ENCODE data around the gene TIGD7.

TIGD7 gene

GRCh38 chr16:3256146-3256865 is 48.9 kb downstream of the TIGD7 start, which contains the start of gene MEFV:
TSS of gene MEFV (minus strand) at chr16:3256633. CDS start at chr16:3256587, 46 bp downstream.
- no peak for FAIRE-seq
- TF ChIP-seq POLR2A (IDR thresholded peaks at IDR 0.05; ENCODE audit: low read depth, low read length) (no peak), TAF1 (IDR thresholded peaks at IDR 0.05; ENCODE audit: borderline replicate concordance, low read depth, low read length) (no peak), POLR2AphosphoS5 (IDR thresholded peaks at IDR 0.05; ENCODE audit: low read depth, low read length) (no peak)
- no peak for DNase-seq (ENCODE audit: insufficient read length)

GRCh38 chr16:3254309-3254708 is 50.9 kb downstream of the TIGD7 start:
- DNase-seq (ENCODE audit: insufficient read length) (no peak), FAIRE-seq (no peak)
- TF ChIP-seq POLR2A (IDR thresholded peaks at IDR 0.05; ENCODE audit: low read depth, low read length), result no peak
- no peak for TF ChIP-seq TAF1 (IDR thresholded peaks at IDR 0.05; ENCODE audit: borderline replicate concordance, low read depth, low read length)
- no peak for TF ChIP-seq POLR2AphosphoS5 (IDR thresholded peaks at IDR 0.05; ENCODE audit: low read depth, low read length)

- DNase-seq (ENCODE audit: insufficient read length) (no peak), FAIRE-seq (no peak)
- TF ChIP-seq POLR2AphosphoS5 (IDR thresholded peaks at IDR 0.05; ENCODE audit: low read depth, low read length) (no peak), POLR2A (IDR thresholded peaks at IDR 0.05; ENCODE audit: low read depth, low read length) (no peak), TAF1 (IDR thresholded peaks at IDR 0.05; ENCODE audit: borderline replicate concordance, low read depth, low read length) (no peak)
Measured at GRCh38 chr16:3252967-3253366, 52.3 kb downstream of the TIGD7 start.

GRCh38 chr16:3249451-3249850 is 55.8 kb downstream of the TIGD7 start:
- no peak for TF ChIP-seq TAF1 (IDR thresholded peaks at IDR 0.05; ENCODE audit: borderline replicate concordance, low read depth, low read length)
- no peak for TF ChIP-seq POLR2A (IDR thresholded peaks at IDR 0.05; ENCODE audit: low read depth, low read length)
- no peak for TF ChIP-seq POLR2AphosphoS5 (IDR thresholded peaks at IDR 0.05; ENCODE audit: low read depth, low read length)
- FAIRE-seq, result no peak
- no peak for DNase-seq (ENCODE audit: insufficient read length)

- DNase-seq (ENCODE audit: insufficient read length), result no peak
- TF ChIP-seq POLR2AphosphoS5 (IDR thresholded peaks at IDR 0.05; ENCODE audit: low read depth, low read length) (no peak), TAF1 (IDR thresholded peaks at IDR 0.05; ENCODE audit: borderline replicate concordance, low read depth, low read length) (no peak), POLR2A (IDR thresholded peaks at IDR 0.05; ENCODE audit: low read depth, low read length) (no peak)
- no peak for FAIRE-seq
Measured at GRCh38 chr16:3249020-3249419, 56.2 kb downstream of the TIGD7 start.

Measured in GM12892 (cell line).